Activated B cell treated with CpG ODN at 0.5 μM for 24 hours (primary cell): Measurements from ENCODE around the gene LDB2. TPM values are rescaled to one million over a fixed set of nuclear protein-coding genes. Genes with fewer than 3 reads are reported as not detected.

Experiments
- ATAC-seq: fragments of 200-7000 bp; cut with Tn5 transposase; one replicate; pipeline ENCODE4 v1.10.0; 2021; ENCODE audit warnings: low read depth, mild to moderate bottlenecking, moderate library complexity
- CTCF ChIA-PET: fragments of 350-600 bp; sonication (Branson Sonifier 250); formaldehyde crosslinking; loops from one replicate; lab custom pipeline; 2021; ENCODE audit warnings: antibody characterized with exemption; lab: Charles Lee
- POLR2A ChIA-PET: fragments of 350-600 bp; sonication (Branson Sonifier 250); formaldehyde crosslinking; loops from one replicate; lab custom pipeline; 2021; ENCODE audit warnings: antibody characterized with exemption; lab: Charles Lee
- DNase-seq: peaks from one replicate; pipeline ENCODE4 v3.0.0; 2022
- H3K27ac Mint-ChIP-seq: one replicate; pipeline ENCODE4 v1.8.0; 2020; ENCODE audit warnings: mixed read lengths
- H3K27me3 Mint-ChIP-seq: one replicate; pipeline ENCODE4 v1.8.0; 2021; ENCODE audit warnings: mixed read lengths
- H3K36me3 Mint-ChIP-seq: one replicate; pipeline ENCODE4 v1.8.0; 2021; ENCODE audit warnings: low read depth, mixed read lengths
- H3K4me1 Mint-ChIP-seq: one replicate; pipeline ENCODE4 v1.8.0; 2021; ENCODE audit warnings: mixed read lengths
- H3K4me3 Mint-ChIP-seq: one replicate; pipeline ENCODE4 v1.8.0; 2020; ENCODE audit warnings: mild to moderate bottlenecking, mixed read lengths
- H3K9me3 Mint-ChIP-seq: one replicate; pipeline ENCODE4 v1.8.0; 2020; ENCODE audit warnings: mixed read lengths
- CTCF ChIP-seq: fragments of 200-600 bp; IDR thresholded peaks from one replicate; pipeline ENCODE4 v1.8.0; 2022; ENCODE audit warnings: antibody characterized with exemption, mild to moderate bottlenecking
- intact Hi-C: fragments of 100-400 bp; cut with micrococcal nuclease; formaldehyde crosslinking; loops from one replicate; pipeline ENCODE4 v1.15.1; 2024
- total RNA-seq: library from RNA; stranded (reverse); gene quantifications from 2 replicates; pipeline ENCODE4 v1.2.3, GENCODE V29; 2022

The LDB2 gene
- total RNA-seq, 1 donor from 2014 or later = not detected

GRCh38 chr4:16668488-16668887 lies 230.0 kb downstream of the LDB2 start:
- no peak for TF ChIP-seq CTCF
- no peaks in the 10 kb centered on the region for H3K9me3 Mint-ChIP-seq
- CTCF ChIA-PET = no interaction called here
- POLR2A ChIA-PET = no interaction called here
- no peak overlapping the region for H3K27ac Mint-ChIP-seq
- intact Hi-C loops = no loop called here
- no peaks in the 10 kb centered on the region for H3K27me3 Mint-ChIP-seq
- H3K4me3 Mint-ChIP-seq = no peak overlapping the region
- DNase-seq = no peak
- no peaks in the 10 kb centered on the region for H3K4me1 Mint-ChIP-seq
- no peaks in the 10 kb centered on the region for H3K36me3 Mint-ChIP-seq
- no peak for ATAC-seq

GRCh38 chr4:16667464-16667863 lies 231.0 kb downstream of the LDB2 start:
- no peaks in the 10 kb centered on the region for H3K4me1 Mint-ChIP-seq
- ChIA-PET POLR2A (no interaction called here), CTCF (no interaction called here)
- no peak for DNase-seq
- no peak overlapping the region for H3K4me3 Mint-ChIP-seq
- no peak for ATAC-seq
- no peak for TF ChIP-seq CTCF
- H3K27me3 Mint-ChIP-seq = no peaks in the 10 kb centered on the region
- intact Hi-C loops = no loop called here
- H3K27ac Mint-ChIP-seq = no peak overlapping the region
- no peaks in the 10 kb centered on the region for H3K36me3 Mint-ChIP-seq
- H3K9me3 Mint-ChIP-seq = no peaks in the 10 kb centered on the region

- ATAC-seq = no peak
- H3K27me3 Mint-ChIP-seq = no peaks in the 10 kb centered on the region
- H3K4me3 Mint-ChIP-seq = no peak overlapping the region
- H3K27ac Mint-ChIP-seq = no peak overlapping the region
- POLR2A ChIA-PET = no interaction called here
- intact Hi-C loops = no loop called here
- no peak for TF ChIP-seq CTCF
- no peaks in the 10 kb centered on the region for H3K4me1 Mint-ChIP-seq
- CTCF ChIA-PET = no interaction called here
- H3K36me3 Mint-ChIP-seq = no peaks in the 10 kb centered on the region
- no peak for DNase-seq
- H3K9me3 Mint-ChIP-seq = no peaks in the 10 kb centered on the region
Measured at GRCh38 chr4:16665942-16666551, 232.4 kb downstream of the LDB2 start.

- no peak for TF ChIP-seq CTCF
- no peak overlapping the region for H3K4me3 Mint-ChIP-seq
- H3K9me3 Mint-ChIP-seq = no peaks in the 10 kb centered on the region
- DNase-seq (no peak), ATAC-seq (no peak)
- no peak overlapping the region for H3K27ac Mint-ChIP-seq
- intact Hi-C loops = no loop called here
- H3K27me3 Mint-ChIP-seq = no peaks in the 10 kb centered on the region
- POLR2A ChIA-PET = no interaction called here
- H3K36me3 Mint-ChIP-seq = no peaks in the 10 kb centered on the region
- CTCF ChIA-PET = no interaction called here
- no peaks in the 10 kb centered on the region for H3K4me1 Mint-ChIP-seq
Measured at GRCh38 chr4:16663732-16664131, 234.7 kb downstream of the LDB2 start.

- ChIA-PET POLR2A (no interaction called here), CTCF (no interaction called here)
- Mint-ChIP-seq H3K27ac (no peak overlapping the region), H3K36me3 (no peaks in the 10 kb centered on the region), H3K4me3 (no peak overlapping the region), H3K27me3 (no peaks in the 10 kb centered on the region), H3K4me1 (no peaks in the 10 kb centered on the region), H3K9me3 (no peaks in the 10 kb centered on the region)
- TF ChIP-seq CTCF = no peak
- intact Hi-C loops = no loop called here
- DNase-seq (no peak), ATAC-seq (no peak)
Measured at GRCh38 chr4:16663307-16663706, 235.1 kb downstream of the LDB2 start.
